Epithelial cell of esophagus (primary cell): ENCODE data around the gene EWSR1.

Source experiments
- DNase-seq: peaks from one replicate; pipeline ENCODE4 v3.0.0; 2010; ENCODE audit warnings: low read depth
- H3K4me3 ChIP-seq: 2 replicates; pipeline ENCODE4 v1.5.1; 2011; ENCODE audit warnings: mild to moderate bottlenecking, low read length, control low read depth
- CTCF ChIP-seq: IDR thresholded peaks from 2 replicates; pipeline ENCODE4 v1.5.1; 2011; ENCODE audit warnings: low read depth, mild to moderate bottlenecking, low read length, control low read depth, inconsistent platforms; ENCODE audit not compliant: insufficient read depth; ENCODE audit errors: missing control alignments

The EWSR1 gene

DNA sequence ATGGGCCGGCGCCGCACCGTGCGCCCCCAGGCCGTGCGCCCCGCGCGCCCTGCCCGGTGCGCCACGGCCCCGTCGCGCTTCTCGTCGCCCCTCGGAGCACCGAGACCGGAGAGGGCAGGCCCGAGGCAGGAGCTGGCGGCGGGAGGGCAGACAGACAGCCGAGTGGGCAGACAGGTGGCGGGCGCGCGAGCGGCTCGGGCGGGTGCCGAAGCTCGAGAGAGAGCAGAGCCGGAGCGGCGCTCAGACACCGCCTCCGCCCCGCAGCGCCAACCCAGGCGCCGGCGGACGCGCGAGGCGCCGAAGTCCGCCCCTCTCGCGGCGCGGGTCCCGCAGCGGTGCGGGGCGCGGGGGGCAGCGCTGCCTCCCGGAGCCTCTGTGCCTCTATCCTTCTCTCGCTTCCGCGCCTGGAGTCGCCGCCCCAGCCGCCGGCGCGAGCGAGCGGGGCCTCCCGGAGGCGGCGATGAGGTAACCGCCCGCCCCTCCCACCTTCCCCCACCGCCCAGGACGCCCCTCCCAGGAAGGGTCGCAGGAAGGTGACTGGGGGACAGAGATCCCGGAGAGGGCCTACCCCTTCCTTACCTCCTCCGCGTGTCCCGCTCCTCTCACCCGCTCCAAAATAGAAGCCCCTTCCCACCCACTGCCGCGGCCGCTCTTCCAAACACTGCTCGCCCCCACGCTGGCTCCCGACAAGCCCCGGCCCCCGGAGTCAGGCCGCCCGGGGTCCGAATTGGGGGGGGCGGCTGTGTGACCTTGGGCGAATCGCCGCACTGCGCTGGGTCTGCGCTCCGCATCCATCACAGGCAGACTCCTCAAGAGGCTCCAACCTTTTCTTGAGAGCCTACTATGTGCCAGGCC lies 47.4 kb downstream of the EWSR1 start, which contains the start of gene RASL10A:
Gene RASL10A (minus strand): TSS at position 412 of the 855 bp plus-strand sequence. CDS start 451 bp downstream, outside the sequence.
- no peak for TF ChIP-seq CTCF
- H3K4me3 ChIP-seq, result no peak within 1 kb of the TSS
- DNase-seq, result peak; percentile 23

- H3K4me3 ChIP-seq, result no peak overlapping the region
These were observed 48.2 kb downstream of the EWSR1 start for GRCh38 chr22:29316141-29316828.

DNA sequence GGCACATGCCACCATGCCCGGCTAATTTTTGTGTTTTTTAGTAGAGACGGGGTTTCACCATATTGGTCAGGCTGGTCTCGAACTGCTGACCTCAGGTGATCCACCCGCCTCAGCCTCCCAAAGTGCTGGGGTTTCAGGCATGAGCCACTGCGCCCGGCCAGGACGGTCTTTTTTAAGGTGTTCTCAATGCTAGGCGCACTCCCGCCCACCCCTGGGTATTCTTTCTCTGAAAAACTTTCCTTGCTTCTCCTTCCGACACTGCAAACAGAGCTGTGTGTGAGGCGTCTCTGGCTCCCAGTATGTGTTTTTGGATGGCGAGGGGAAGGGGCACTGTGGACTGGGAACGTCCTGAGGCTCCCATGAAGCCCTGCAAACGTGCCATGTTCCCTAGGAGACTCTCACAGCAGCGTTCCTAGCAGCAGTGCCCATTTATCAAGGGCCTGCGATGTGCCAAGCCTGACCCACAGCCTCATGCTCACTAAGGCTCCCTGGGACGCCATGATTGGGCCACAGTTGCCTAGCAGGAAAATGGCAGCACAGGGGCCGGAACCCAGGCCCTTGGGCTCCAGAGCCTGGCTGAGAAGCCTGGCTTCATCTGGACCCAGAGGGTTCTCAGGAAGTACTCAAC lies 49.9 kb downstream of the EWSR1 start:
- no peak overlapping the region for H3K4me3 ChIP-seq
- no peak for DNase-seq
- no peak for TF ChIP-seq CTCF

More at GRCh38 chr22:29316141-29316828, 48.2 kb downstream of the EWSR1 start:
- DNase-seq, result no peak
- TF ChIP-seq CTCF, result no peak

GRCh38 chr22:29319072-29319471 lies 51.0 kb downstream of the EWSR1 start:
- no peak for TF ChIP-seq CTCF
- no peak overlapping the region for H3K4me3 ChIP-seq
- DNase-seq, result no peak

DNA sequence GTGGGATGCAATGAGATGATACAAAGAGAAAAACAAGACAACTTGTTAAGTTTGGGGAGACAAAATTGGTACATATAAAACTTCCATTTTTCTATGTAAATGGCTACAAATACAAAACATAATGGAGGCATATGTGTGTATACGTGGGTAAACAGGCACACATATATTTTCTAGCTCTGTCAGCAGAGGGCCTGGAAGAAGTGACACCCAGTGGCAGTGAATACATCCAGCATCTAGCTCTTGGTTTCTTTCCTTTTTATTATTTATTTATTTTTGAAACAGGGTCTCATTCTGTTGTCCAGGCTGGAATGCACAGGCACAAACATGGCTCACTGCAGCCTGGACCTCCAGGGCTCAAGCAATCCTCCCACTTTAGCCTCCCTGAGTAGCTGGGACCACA lies 52.5 kb downstream of the EWSR1 start:
- H3K4me3 ChIP-seq, result no peak overlapping the region
- peak; percentile 21 for TF ChIP-seq CTCF
- DNase-seq, result no peak

- no peak for TF ChIP-seq CTCF
- DNase-seq, result no peak
- no peak overlapping the region for H3K4me3 ChIP-seq
These were observed 55.6 kb downstream of the EWSR1 start for GRCh38 chr22:29323641-29324040.
